Skin of body (tissue), 2 donors: ENCODE results near the gene MTFMT. TPM values are rescaled to one million over a fixed set of nuclear protein-coding genes. Genes with fewer than 3 reads are reported as not detected.
A peak's percentile ranks its signal among the peaks of the same experiment; 100 is the strongest.
"Not testable (repeated sequence)": the region's sequence is repeated elsewhere in the genome, so short reads cannot be mapped to it uniquely, and the experiment has no call there.

ENCODE experiments used
- DNase-seq: peaks from one replicate; lab custom pipeline; 2025; lab: John Stamatoyannopoulos, UW
- total RNA-seq: library from RNA; depleted of rRNA; stranded (reverse); fragments of >200 nt; gene quantifications from one replicate; pipeline ENCODE4 v1.2.3, GENCODE V29; 2014

Gene MTFMT
- total RNA-seq, 1 donor from 2014 or later = 8.4 TPM

GRCh38 chr15:65040461-65040860 is 11.0 kb upstream of the MTFMT start:
- no peak for DNase-seq

- DNase-seq = no peak
Measured at GRCh38 chr15:65038836-65039235, 9.4 kb upstream of the MTFMT start.

GRCh38 chr15:65038428-65038827 is 9.0 kb upstream of the MTFMT start:
- no peak for DNase-seq

GRCh38 chr15:65037309-65037708 is 7.9 kb upstream of the MTFMT start:
- DNase-seq = no peak

DNA sequence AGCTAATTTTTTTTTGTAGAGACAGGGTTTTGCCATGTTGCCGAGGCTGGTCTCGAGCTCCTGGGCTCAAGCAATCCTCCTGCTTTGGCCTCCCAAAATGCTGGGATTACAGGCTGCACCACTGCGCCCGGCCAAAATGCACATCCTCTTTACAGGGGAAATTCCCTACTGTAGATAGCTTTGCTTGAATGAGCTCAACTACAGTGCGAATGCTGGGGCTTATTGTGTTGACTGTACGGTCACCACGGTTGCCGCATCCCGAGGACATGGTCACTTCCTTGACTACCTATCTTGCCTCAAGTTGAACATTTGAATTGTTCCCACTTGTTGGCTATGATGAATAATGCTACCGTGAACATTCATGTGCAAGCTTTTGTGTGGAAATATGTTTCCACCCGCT is 5.3 kb upstream of the MTFMT start:
- DNase-seq = no peak

- DNase-seq = peak; percentile 9
Measured at GRCh38 chr15:65033659-65034269, 4.3 kb upstream of the MTFMT start.

- peak; percentile 23 for DNase-seq
Measured at GRCh38 chr15:65032801-65033537, 3.5 kb upstream of the MTFMT start.

DNA sequence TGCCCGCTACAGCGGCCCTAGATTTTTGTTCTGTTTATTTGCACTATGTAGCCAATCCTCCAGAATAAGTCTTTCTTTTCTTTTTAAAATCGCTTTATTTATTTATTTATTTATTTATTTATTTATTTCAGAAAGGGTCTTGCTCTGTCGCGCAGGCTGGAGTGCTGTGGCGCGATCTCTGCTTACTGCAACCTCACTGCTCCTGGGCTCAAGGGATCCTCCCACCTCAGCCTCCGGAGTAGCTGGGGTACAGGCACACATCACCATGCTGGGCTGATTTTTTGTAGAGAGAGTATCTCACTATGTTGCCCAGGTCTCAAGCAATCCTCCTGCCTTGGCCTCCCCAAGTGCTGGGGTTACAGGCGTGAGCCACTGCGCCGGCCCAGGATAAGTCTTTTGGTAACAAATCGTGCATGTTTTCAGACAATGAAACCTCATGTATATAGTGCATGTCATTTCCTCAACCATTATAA is 333 bp upstream of the MTFMT start:
- DNase-seq = no peak

DNA sequence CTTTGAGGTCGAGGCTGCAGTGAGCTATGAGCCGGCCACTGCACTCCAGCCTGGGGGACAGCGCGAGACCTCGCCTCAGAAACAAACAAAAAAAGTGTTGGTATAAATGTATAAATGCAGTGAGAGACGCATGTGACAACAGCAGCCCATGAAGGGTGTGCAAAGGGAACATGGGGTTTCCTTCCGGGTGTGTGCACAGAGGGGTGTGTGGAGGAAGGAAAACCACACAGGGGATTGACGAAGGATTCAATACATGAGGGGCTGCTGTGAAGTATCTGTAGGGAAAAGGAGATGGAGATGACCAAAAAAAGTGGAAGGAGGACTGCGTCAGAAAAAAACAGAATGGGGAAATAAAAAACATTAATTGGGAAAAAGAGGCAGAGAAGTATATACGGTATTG is 1.1 kb downstream of the MTFMT start:
- DNase-seq = no peak

GRCh38 chr15:65027593-65027992 is 1.8 kb downstream of the MTFMT start:
- no peak for DNase-seq

- DNase-seq = no peak
Measured at GRCh38 chr15:65026756-65027155, 2.7 kb downstream of the MTFMT start.

DNA sequence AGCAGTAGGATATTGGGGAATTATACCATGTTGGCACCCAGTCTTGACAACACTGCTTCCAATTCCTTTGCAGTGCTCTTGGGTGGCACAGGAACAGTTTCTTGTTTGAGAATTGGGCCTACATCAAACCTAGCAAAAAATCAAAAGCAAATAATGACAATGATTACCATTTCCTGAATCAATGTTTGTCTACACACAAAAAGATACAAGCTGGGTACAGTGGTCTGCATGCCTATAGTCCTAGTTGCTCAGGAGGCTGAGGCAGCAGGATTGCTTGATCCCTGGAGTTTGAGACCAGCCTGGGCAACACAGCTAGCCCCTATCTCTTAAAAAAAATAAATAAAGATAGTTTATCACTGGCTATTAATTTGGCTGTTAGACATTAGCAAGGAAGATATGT is 8.0 kb downstream of the MTFMT start:
- no peak for DNase-seq

GRCh38 chr15:65020419-65020818 is 9.0 kb downstream of the MTFMT start:
- DNase-seq = no peak

DNA sequence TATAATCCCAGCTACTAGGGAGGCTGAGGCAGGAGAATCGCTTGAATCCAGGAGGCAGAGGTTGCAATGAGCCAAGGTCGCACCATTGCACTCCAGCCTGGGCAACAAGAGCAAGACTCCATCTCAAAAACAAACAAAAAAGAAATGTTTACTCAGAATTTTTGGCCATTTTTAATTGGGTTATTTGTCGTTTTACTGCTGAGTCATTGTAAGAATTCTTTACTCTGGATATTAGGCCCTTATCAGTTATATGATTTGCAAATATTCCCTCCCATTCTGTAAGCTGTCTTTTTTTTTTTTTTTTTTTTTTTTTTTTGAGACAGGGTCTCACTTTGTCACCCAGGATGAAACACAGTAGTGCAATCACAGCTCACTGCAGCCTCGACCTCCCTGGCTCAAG is 18.2 kb downstream of the MTFMT start:
- DNase-seq = not testable (repeated sequence)

DNA sequence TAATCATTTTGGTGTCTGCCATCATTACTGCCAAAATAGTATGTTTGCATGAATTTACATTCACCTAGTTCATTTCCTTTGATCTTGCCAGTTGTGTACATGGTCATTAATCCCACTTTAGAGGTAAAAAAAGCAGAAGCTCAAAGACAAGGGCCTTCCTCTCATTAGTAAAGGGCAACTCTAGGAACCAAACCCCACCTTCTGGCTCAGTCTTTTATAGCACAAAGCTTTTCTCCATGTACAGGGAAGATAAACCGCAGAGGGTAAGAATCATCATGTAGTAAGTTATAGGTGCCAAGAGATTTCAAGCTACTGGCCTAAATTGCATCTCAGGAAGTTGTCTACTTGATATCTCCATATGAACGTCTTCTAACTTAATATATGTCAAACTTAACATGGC is 20.5 kb downstream of the MTFMT start:
- no peak for DNase-seq

- no peak for DNase-seq
Measured at GRCh38 chr15:65006876-65007275, 22.6 kb downstream of the MTFMT start.

- no peak for DNase-seq
Measured at GRCh38 chr15:65004993-65005392, 24.4 kb downstream of the MTFMT start.

DNA sequence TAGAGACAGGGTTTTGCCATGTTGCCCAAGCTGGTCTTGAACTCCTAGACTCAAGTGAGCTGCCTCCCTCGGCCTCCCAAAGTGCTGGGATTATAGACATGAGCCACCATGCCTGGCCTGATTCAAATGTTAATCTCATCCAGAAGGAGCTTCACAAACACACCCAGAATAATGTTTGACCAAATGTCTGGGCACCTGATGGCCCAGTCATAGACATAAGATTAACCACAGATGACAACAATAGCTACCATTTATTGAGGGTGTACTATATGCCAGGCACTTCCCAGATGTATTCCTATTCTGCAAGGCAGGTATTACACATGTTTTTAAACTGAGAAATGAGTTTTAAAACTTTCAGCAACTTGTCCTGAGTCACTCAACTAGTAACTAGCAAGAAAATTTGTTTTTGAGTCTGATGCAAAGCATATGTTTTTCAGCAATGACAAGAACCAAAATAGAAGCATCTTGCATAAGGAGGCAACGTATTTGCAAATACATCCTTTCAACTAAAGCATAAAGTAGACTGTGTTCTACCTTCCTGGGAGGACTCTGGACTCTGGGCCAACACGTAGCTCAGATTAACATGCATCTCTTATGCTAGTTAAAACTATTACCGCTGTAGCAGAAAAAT is 31.6 kb downstream of the MTFMT start:
- no peak for DNase-seq

GRCh38 chr15:64997066-64997465 is 32.4 kb downstream of the MTFMT start:
- peak; percentile 32 for DNase-seq

DNA sequence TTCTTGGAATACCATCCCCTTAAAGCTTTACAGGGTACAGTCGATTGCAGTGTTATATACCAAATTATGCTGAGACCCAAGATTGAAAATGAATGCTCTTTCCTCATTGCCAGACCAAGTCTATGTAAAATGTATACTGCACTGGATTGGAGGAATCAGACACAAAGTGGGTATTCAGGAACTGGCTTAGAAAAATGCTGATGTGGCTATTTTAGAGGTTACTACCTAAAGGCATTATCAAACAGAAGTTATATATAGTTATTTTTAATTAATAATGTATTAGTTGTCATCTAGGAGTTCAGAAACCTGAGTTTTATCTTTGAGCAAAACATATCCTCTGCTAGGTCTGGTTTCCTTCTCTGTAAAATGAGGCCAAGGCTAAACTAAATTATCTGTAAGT is 36.1 kb downstream of the MTFMT start:
- no peak for DNase-seq

DNA sequence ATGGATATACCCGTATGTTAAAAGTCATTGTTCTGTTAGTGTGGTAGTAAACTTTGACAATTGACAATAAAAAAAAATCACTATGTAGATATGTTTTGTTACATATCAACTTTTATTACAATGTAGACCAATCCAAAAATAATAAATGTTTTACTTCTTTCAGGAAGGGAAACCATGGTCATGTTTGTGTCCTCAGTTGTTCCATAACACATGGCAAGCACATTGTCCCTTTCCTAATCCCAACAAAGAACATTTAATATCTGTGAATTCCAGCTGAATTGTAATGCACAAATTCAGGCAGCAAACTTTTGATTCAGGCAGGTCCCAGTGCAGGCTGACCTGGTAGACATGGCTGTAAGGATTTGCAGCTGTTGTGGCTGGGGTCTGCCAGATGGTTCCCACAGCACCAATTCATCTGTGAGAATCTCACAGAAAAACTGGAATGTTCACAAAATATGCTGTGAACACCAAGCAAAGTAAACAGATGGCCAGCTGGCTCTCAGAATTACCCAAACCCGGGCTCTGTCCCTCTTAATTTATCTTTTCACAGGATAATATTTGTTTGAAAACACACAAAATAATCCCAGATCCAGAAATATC is 37.8 kb downstream of the MTFMT start:
- peak; percentile 94 for DNase-seq

GRCh38 chr15:64990168-64990470 is 39.3 kb downstream of the MTFMT start:
- no peak for DNase-seq
